ENCODE data around the gene TDP2.

Gene TDP2

DNA sequence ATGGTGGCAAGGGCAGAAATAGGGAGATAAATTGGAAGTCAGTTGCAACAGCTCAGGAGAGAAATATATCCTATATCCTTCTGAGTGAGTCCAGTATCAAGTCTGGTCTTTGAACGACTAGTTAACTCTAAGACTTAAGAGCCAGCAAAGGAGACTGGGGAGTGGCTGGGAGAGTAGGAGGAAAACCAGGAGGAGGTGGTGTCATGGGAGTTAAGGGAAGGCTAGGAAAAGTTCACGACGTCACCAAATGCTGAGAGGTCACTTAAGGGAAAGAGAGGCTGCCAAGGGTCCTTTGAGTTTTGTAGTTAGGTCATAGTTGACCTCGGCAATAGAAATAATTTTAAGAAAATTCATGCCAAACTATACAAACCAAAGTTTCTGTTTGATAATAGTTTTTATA lies 25.3 kb upstream of the TDP2 start:
- H3K4me3 ChIP-seq (replicated peaks; ENCODE audit: low read depth, low read length): no peak overlapping the region
- TF ChIP-seq CTCF (IDR thresholded peaks at IDR 0.05; ENCODE audit: low read length, missing control alignments): no peak
- no peak for DNase-seq (ENCODE audit: low read depth)

DNA sequence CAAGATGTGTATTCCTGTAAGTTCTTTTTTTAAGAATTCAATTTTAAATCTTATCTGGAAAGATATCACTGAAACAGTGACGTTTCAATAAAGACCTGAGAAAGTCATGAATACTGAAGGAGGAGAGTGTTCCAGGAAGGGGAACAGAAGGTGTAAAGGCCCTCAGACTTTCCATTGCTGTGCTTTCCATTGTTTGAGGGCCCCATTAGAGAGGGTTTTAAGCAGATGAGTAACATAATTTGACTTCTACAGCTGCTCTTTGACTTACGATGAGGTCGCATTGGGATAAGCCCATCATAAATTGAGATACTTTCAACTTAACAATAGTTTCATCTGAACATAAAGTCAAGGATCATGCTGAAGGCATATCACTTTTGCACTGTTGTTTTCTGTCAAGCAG lies 24.9 kb upstream of the TDP2 start:
- TF ChIP-seq CTCF (IDR thresholded peaks at IDR 0.05; ENCODE audit: low read length, missing control alignments): no peak
- DNase-seq (ENCODE audit: low read depth): no peak
- no peak overlapping the region for H3K4me3 ChIP-seq (replicated peaks; ENCODE audit: low read depth, low read length)

DNA sequence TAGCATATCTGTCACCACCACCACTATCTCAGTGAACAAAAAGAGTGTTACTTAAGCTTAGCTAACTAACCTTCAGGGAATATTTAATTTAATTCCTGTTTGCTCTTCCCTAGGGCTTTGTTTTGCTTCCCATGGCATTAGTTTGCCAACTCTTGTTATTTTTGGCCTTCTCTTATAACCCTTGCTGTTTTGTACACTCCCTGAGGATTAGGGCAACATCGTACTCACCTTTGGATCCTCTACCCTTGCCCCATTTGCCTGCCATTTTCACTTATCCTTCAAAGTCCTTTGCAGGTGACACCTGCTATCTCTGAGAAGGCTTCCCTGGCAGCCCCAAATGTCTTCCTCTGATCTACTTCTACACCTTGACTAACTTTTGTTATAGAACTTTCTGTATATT lies 23.9 kb upstream of the TDP2 start:
- TF ChIP-seq CTCF (IDR thresholded peaks at IDR 0.05; ENCODE audit: low read length, missing control alignments): no peak
- H3K4me3 ChIP-seq (replicated peaks; ENCODE audit: low read depth, low read length): no peak overlapping the region
- no peak for DNase-seq (ENCODE audit: low read depth)

DNA sequence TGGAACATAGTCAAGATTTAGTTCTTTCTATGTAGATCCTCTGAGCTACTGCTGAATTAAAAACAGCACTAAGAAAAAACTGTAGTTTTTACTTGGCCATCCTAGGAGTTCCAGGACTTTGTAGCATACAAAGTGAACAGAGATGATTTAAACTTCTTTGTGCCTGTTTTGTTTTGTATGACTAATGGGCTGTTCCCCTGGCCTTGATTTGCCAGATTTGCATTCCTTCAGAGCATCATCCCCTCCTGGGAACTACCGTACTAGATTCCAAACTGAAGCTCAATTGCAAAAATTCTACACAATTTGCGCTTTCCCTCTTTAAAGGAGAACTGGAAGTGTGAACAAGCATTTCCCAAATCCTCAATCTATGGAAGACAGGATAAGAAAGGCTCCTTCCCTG lies 23.3 kb upstream of the TDP2 start:
- DNase-seq (ENCODE audit: low read depth): no peak
- no peak overlapping the region for H3K4me3 ChIP-seq (replicated peaks; ENCODE audit: low read depth, low read length)
- TF ChIP-seq CTCF (IDR thresholded peaks at IDR 0.05; ENCODE audit: low read length, missing control alignments): no peak

DNA sequence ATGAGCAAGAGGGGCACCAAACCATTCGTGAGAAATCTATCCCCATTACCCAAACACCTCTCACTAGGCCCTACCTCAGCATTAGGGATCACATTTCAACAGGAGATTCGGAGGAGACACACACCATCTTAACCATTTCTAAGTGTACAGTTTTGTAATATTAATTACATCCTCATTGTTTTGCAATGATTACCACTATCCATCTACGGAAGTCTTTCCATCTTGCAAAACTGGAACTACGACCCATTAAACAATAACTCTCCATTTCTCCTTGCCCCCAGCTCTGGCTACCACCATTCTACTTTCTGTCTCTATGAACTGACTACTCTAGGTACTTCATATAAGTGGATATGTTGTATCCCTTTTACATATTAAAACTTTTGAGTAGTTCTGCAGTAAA lies 20.2 kb upstream of the TDP2 start:
- no peak for TF ChIP-seq CTCF (IDR thresholded peaks at IDR 0.05; ENCODE audit: low read length, missing control alignments)
- DNase-seq (ENCODE audit: low read depth): no peak
- H3K4me3 ChIP-seq (replicated peaks; ENCODE audit: low read depth, low read length): no peak overlapping the region

DNA sequence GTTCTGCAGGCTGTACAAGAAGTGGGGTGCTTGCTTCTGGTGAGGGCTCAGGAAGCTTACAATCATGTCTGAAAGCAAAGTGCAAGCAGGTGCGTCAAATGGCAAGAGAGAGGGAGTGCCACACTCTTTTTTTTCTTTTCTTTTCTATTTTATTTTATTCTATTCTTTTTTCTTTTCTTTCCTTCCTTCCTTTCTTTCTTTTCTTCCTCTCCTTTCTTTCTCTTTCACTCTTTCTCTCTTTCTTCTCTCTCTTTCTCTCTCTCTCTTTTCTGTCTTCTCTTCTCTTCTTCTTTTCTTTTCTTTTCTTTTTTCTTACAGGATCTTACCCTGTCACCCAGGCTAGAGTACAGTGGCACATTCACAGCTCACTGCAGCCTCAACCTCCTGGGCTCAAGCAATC lies 19.7 kb upstream of the TDP2 start:
- no peak for DNase-seq (ENCODE audit: low read depth)

More for the DNA sequence above, 19.7 kb upstream of the TDP2 start:
- TF ChIP-seq CTCF (IDR thresholded peaks at IDR 0.05; ENCODE audit: low read length, missing control alignments): no peak
- H3K4me3 ChIP-seq (replicated peaks; ENCODE audit: low read depth, low read length): no peak overlapping the region
